DMS 273 treated with DMSO at 0.1 percent for 48 hours (cell line): ENCODE results near the gene RAPGEF2.
"Not testable (repeated sequence)": the region's sequence is repeated elsewhere in the genome, so short reads cannot be mapped to it uniquely, and the experiment has no call there.

Source experiments
- DNase-seq: peaks from one replicate; lab custom pipeline; 2025; lab: John Stamatoyannopoulos, UW

Gene RAPGEF2

GRCh38 chr4:159239629-159240028 is 136.8 kb downstream of the RAPGEF2 start:
- no peak for DNase-seq

- DNase-seq: no peak
Measured at GRCh38 chr4:159240046-159240445, 137.2 kb downstream of the RAPGEF2 start.

GRCh38 chr4:159240687-159241086 is 137.8 kb downstream of the RAPGEF2 start:
- DNase-seq: no peak

- DNase-seq: no peak
Measured at GRCh38 chr4:159242427-159242826, 139.5 kb downstream of the RAPGEF2 start.

- DNase-seq: no peak
Measured at GRCh38 chr4:159248384-159249178, 145.7 kb downstream of the RAPGEF2 start.

GRCh38 chr4:159250751-159251325 is 148.0 kb downstream of the RAPGEF2 start:
- no peak for DNase-seq

GRCh38 chr4:159251580-159251979 is 148.7 kb downstream of the RAPGEF2 start:
- not testable (repeated sequence) for DNase-seq

- DNase-seq: no peak
Measured at GRCh38 chr4:159252491-159252890, 149.6 kb downstream of the RAPGEF2 start.

- no peak for DNase-seq
Measured at GRCh38 chr4:159256037-159256436, 153.2 kb downstream of the RAPGEF2 start.

GRCh38 chr4:159258889-159259560 is 156.1 kb downstream of the RAPGEF2 start:
- DNase-seq: no peak

- no peak for DNase-seq
Measured at GRCh38 chr4:159264057-159264456, 161.2 kb downstream of the RAPGEF2 start.

GRCh38 chr4:159266981-159267868 is 164.3 kb downstream of the RAPGEF2 start:
- no peak for DNase-seq

- no peak for DNase-seq
Measured at GRCh38 chr4:159267869-159268285, 165.0 kb downstream of the RAPGEF2 start.

- no peak for DNase-seq
Measured at GRCh38 chr4:159268607-159269006, 165.7 kb downstream of the RAPGEF2 start.

GRCh38 chr4:159269116-159269515 is 166.2 kb downstream of the RAPGEF2 start:
- DNase-seq: no peak

GRCh38 chr4:159269956-159270355 is 167.1 kb downstream of the RAPGEF2 start:
- DNase-seq: no peak

GRCh38 chr4:159271856-159272255 is 169.0 kb downstream of the RAPGEF2 start:
- DNase-seq: no peak

- no peak for DNase-seq
Measured at GRCh38 chr4:159272273-159273140, 169.6 kb downstream of the RAPGEF2 start.

- DNase-seq: no peak
Measured at GRCh38 chr4:159273141-159273438, 170.2 kb downstream of the RAPGEF2 start.

GRCh38 chr4:159273841-159274240 is 171.0 kb downstream of the RAPGEF2 start:
- DNase-seq: no peak

- DNase-seq: no peak
Measured at GRCh38 chr4:159278399-159278798, 175.5 kb downstream of the RAPGEF2 start.
